ENCODE data around the gene SLC2A4RG.

The SLC2A4RG gene

DNA sequence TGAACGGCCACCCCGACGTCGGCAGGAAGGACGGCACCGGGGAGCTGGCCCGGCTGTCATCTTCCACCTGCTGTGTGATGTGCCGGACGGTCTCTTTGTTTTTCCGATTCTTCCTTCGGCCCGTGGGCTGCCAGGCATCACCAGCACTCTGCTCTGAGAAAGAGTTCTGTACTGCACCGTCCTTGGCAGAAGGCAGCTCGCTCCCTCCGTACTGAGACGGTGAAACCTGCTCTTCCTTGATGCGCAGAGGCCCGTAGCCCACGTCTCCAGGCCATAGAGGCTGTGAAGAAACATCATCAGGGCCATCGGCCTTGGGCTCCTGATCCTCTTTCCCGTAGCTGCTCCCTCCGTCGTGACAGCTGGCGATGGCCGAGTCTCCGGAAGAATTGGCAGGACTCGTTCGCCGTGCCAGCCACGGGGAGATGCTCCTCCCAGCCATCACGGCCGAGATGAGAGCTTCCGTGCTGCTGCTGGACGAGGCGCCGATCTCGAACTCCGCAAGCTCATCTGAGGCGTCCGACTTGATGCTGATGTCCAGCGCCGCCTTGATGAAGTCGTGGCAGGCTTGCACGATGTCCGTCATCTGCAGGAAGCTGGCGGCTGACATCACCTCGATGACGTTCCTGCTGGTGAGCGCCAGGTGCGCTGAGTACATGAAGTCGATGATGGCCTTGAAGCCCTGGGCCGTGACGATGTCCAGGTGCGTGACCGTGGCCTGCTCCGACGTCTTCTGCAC lies 50.4 kb downstream of the SLC2A4RG start:
- Mint-ChIP-seq H3K4me3 (no peak overlapping the region), H3K4me1 (peaks cover 7% of the 10 kb centered on the region), H3K9me3 (no peaks in the 10 kb centered on the region), H3K27ac (no peak overlapping the region), H3K36me3 (no peaks in the 10 kb centered on the region), H3K27me3 (peaks cover 19% of the 10 kb centered on the region)
- CTCF ChIA-PET: no interaction called here
- DNase-seq: no peak

DNA sequence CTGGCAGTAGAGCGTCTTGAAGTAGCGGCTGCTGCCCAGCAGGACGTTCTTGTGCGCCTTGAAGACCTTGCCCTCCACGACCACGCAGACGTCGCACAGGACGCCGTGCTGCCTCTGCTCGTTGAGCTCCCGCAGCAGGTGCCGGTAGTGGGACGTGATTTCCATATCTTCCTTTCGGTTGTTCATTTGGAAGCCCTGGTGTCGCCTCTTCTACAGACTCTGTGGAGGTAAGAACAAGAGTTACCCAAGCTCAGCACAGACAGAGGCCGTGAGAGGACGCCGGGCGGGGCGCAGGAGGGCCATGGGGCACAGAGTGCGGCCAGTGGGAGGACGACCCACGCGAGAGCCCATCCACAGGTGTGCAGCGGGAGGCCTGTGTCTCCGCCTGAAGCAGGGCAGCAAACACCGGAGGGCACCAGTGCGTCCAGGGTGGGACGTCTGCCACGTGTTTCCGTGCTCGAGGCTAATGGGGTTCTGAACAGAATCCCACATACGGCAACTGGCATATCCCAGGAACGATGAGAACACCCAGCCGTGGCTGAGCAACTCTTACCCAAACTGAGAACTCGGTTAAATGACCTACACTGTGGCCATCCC lies 51.1 kb downstream of the SLC2A4RG start:
- DNase-seq: no peak
- peaks cover 10% of the 10 kb centered on the region for H3K4me1 Mint-ChIP-seq
- CTCF ChIA-PET: no interaction called here
- peaks cover 26% of the 10 kb centered on the region for H3K27me3 Mint-ChIP-seq
- no peak overlapping the region for H3K27ac Mint-ChIP-seq
- no peaks in the 10 kb centered on the region for H3K9me3 Mint-ChIP-seq
- no peaks in the 10 kb centered on the region for H3K36me3 Mint-ChIP-seq
- no peak overlapping the region for H3K4me3 Mint-ChIP-seq

DNA sequence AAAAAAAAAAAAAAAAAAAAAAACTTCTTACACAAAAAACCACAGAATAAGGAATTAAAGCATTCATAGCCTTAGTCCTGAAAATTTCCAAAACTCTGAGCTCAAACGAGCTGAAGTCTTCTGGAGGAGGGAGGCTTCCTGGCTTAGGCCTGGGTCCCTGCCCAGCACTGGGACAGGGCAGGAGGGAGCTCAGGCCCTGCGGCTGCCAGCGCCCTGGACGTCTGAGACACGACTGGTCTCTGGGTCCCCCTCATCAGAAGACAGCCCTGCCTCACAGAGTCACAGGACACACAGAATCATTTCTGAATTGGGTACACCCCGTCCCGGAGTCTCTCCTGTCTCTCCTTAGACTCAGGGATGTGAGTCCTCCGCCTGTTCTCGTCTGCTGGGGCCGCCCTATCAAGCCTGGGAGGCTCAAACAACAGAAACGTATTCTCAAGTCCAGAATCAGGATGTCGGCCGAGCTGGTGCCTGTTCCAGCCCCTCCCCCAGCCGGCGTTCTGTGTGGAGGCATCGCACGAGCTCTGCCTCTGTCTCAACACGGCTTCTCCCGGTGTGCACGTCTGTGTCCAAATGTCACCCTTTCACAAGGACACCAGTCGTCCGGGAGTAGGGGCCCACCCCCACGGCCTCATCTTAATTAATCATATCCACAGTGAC lies 52.1 kb downstream of the SLC2A4RG start:
- no peak overlapping the region for H3K4me3 Mint-ChIP-seq
- H3K27ac Mint-ChIP-seq: no peak overlapping the region

GRCh38 chr20:63792866-63793265 lies 53.3 kb downstream of the SLC2A4RG start:
- no peak overlapping the region for H3K27ac Mint-ChIP-seq
- H3K4me3 Mint-ChIP-seq: no peak overlapping the region
- H3K9me3 Mint-ChIP-seq: no peaks in the 10 kb centered on the region
- H3K27me3 Mint-ChIP-seq: peaks cover 30% of the 10 kb centered on the region
- DNase-seq: no peak
- H3K4me1 Mint-ChIP-seq: peaks cover 8% of the 10 kb centered on the region
- H3K36me3 Mint-ChIP-seq: no peaks in the 10 kb centered on the region
- CTCF ChIA-PET: interaction anchor here (1.6 kb wide), 1 partner anchor 463 kb away, joined by 3 read pairs; no protein-coding TSS in a partner anchor

More for the DNA sequence above, 52.1 kb downstream of the SLC2A4RG start:
- H3K36me3 Mint-ChIP-seq: no peaks in the 10 kb centered on the region
- H3K27me3 Mint-ChIP-seq: peaks cover 30% of the 10 kb centered on the region
- DNase-seq: no peak
- CTCF ChIA-PET: no interaction called here
- H3K4me1 Mint-ChIP-seq: peaks cover 4% of the 10 kb centered on the region
- H3K9me3 Mint-ChIP-seq: no peaks in the 10 kb centered on the region

Measured in activated naive CD4-positive, alpha-beta T cell treated with anti-CD3 and anti-CD28 coated beads, Interleukin-2, amount 10 ng/mL, durations not matched to agents 7 days and 5 days (primary cell).